C4-2B (cell line): ENCODE results near the gene IQCK.

ENCODE experiments used
- ZFX ChIP-seq: fragments of 450-650 bp; IDR thresholded peaks from 2 replicates; pipeline ENCODE4 v1.6.1; 2017
- TF ChIP-seq, protein P1 (sequence below): fragments of 450-650 bp; conservative IDR thresholded peaks from 2 replicates; pipeline ENCODE4 v1.5.1; 2017; ENCODE audit warnings: mild to moderate bottlenecking

DNA sequence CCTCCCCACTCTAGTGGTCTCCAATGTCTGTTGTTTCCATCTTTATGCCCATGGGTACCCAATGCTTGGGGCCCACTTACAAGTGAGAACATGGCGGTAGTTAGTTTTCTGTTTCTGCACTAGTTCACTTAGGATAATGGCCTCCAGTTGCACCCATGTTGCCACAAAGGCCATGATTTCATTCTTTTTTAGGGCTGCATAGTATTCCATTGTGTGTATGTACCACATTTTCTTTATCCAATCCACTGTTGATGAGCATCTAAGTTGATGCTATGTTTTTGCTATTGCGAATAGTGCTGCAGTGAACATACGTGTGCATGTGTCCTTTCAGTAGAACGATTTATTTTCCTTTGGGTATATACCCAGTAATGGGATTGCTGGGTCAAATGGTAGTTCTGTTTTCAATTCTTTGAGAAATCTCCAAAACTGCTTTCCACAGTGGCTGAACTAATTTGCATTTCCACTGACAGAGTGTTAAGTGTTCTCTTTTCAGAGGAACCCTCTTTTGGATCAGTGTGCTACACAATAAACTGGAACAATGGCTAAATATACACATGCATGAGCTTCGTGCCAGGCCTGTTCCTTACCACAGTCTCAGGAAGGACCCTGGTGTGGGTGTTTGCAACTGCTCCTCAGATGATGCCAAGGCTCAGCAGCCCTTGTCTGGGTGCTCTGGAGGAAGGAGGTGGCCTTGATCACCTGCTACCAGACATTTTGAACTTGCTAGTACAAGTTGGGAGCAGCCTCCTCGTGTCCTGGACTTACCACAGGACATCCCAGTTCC lies 34.4 kb upstream of the IQCK start:
- TF ChIP-seq, protein P1, sequence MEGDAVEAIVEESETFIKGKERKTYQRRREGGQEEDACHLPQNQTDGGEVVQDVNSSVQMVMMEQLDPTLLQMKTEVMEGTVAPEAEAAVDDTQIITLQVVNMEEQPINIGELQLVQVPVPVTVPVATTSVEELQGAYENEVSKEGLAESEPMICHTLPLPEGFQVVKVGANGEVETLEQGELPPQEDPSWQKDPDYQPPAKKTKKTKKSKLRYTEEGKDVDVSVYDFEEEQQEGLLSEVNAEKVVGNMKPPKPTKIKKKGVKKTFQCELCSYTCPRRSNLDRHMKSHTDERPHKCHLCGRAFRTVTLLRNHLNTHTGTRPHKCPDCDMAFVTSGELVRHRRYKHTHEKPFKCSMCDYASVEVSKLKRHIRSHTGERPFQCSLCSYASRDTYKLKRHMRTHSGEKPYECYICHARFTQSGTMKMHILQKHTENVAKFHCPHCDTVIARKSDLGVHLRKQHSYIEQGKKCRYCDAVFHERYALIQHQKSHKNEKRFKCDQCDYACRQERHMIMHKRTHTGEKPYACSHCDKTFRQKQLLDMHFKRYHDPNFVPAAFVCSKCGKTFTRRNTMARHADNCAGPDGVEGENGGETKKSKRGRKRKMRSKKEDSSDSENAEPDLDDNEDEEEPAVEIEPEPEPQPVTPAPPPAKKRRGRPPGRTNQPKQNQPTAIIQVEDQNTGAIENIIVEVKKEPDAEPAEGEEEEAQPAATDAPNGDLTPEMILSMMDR, result no peak
- TF ChIP-seq ZFX, result no peak
